ENCODE results near the gene KRT6C.

The KRT6C gene

GRCh38 chr12:52519387-52519703, 45.7 kb upstream of the KRT6C start:
- Histone ChIP-seq H3K4me1 (ENCODE audit: control insufficient read depth in 1 of 2, insufficient read depth in 1 of 2, low read depth in 1 of 2, low read length in 1 of 2) (no peaks in the 10 kb centered on the region), H3K36me3 (no peaks in the 10 kb centered on the region), H3K27me3 (no peaks in the 10 kb centered on the region), H3K4me3 (ENCODE audit: low read depth in 1 of 2, low read length in 1 of 2) (no peak overlapping the region), H3K27ac (no peak overlapping the region), H3K9me3 (no peaks in the 10 kb centered on the region)
- no peak for TF ChIP-seq CTCF (IDR thresholded peaks at IDR 0.05)

GRCh38 chr12:52518574-52519386, 45.2 kb upstream of the KRT6C start:
- H3K9me3 ChIP-seq, result no peaks in the 10 kb centered on the region
- H3K36me3 ChIP-seq, result no peaks in the 10 kb centered on the region
- no peak overlapping the region for H3K4me3 ChIP-seq (ENCODE audit: low read depth in 1 of 2, low read length in 1 of 2)
- H3K27me3 ChIP-seq, result no peaks in the 10 kb centered on the region
- H3K4me1 ChIP-seq (ENCODE audit: control insufficient read depth in 1 of 2, insufficient read depth in 1 of 2, low read depth in 1 of 2, low read length in 1 of 2), result no peaks in the 10 kb centered on the region
- TF ChIP-seq CTCF (IDR thresholded peaks at IDR 0.05), result no peak
- no peak overlapping the region for H3K27ac ChIP-seq

- Histone ChIP-seq H3K27me3 (no peaks in the 10 kb centered on the region), H3K27ac (no peak overlapping the region), H3K9me3 (no peaks in the 10 kb centered on the region), H3K4me3 (ENCODE audit: low read depth in 1 of 2, low read length in 1 of 2) (no peak overlapping the region), H3K36me3 (no peaks in the 10 kb centered on the region), H3K4me1 (ENCODE audit: control insufficient read depth in 1 of 2, insufficient read depth in 1 of 2, low read depth in 1 of 2, low read length in 1 of 2) (no peaks in the 10 kb centered on the region)
- no peak for TF ChIP-seq CTCF (IDR thresholded peaks at IDR 0.05)
Observed at GRCh38 chr12:52517888-52518287, 44.3 kb upstream of the KRT6C start.

GRCh38 chr12:52517005-52517835, 43.6 kb upstream of the KRT6C start:
- Histone ChIP-seq H3K36me3 (no peaks in the 10 kb centered on the region), H3K4me3 (ENCODE audit: low read depth in 1 of 2, low read length in 1 of 2) (no peak overlapping the region), H3K9me3 (no peaks in the 10 kb centered on the region), H3K27ac (no peak overlapping the region), H3K4me1 (ENCODE audit: control insufficient read depth in 1 of 2, insufficient read depth in 1 of 2, low read depth in 1 of 2, low read length in 1 of 2) (no peaks in the 10 kb centered on the region), H3K27me3 (no peaks in the 10 kb centered on the region)
- no peak for TF ChIP-seq CTCF (IDR thresholded peaks at IDR 0.05)

GRCh38 chr12:52515927-52516831, 42.6 kb upstream of the KRT6C start:
- no peaks in the 10 kb centered on the region for H3K27me3 ChIP-seq
- no peak overlapping the region for H3K27ac ChIP-seq
- no peaks in the 10 kb centered on the region for H3K9me3 ChIP-seq
- no peaks in the 10 kb centered on the region for H3K36me3 ChIP-seq
- no peak overlapping the region for H3K4me3 ChIP-seq (ENCODE audit: low read depth in 1 of 2, low read length in 1 of 2)
- TF ChIP-seq CTCF (IDR thresholded peaks at IDR 0.05), result no peak
- H3K4me1 ChIP-seq (ENCODE audit: control insufficient read depth in 1 of 2, insufficient read depth in 1 of 2, low read depth in 1 of 2, low read length in 1 of 2), result no peaks in the 10 kb centered on the region
